K562 (cell line): ENCODE results near the gene SASH3. TPM values are rescaled to one million over a fixed set of nuclear protein-coding genes. Genes with fewer than 3 reads are reported as not detected.

ENCODE experiments used
- ATAC-seq: fragments of 200-7000 bp; cut with Tn5 transposase; 3 replicates; pipeline ENCODE4 v1.9.1; 2020; ENCODE audit warnings: moderate library complexity
- BruUV-seq: library from RNA; stranded (reverse); fragments of 400-500 nt; replicated peaks from 2 replicates; lab custom pipeline; 2021; lab: Mats Ljungman, UMichigan
- CTCF ChIA-PET: fragments of 300-600 bp; formaldehyde crosslinking; extraction: SDS; loops from one replicate; lab custom pipeline; 2021; ENCODE audit warnings: low intra/inter-chr PET ratio; lab: Yijun Ruan, JAX
- POLR2A ChIA-PET: fragments of 300-600, 350-650 bp; sonication (Branson Sonifier 250); formaldehyde crosslinking; extraction: SDS; loops from one replicate; lab custom pipeline; 2021; ENCODE audit warnings: antibody characterized with exemption, inconsistent platforms; lab: Yijun Ruan, JAX
- DNase-seq, 4 experiments: peaks; one replicate each; pipeline versions ENCODE4 v3.0.0 to v3.0.0-alpha.2; 2011 to 2018; ENCODE audit warnings: low spot score in 3 of 4, mixed read lengths in 3 of 4; ENCODE audit errors: extremely low read depth in 1 of 4
- FAIRE-seq: peaks from 2 replicates; lab custom pipeline; 2011; peaks lifted over from hg19 to GRCh38; lab: Jason Lieb, UNC
- H2AFZ ChIP-seq: 2 replicates; pipeline ENCODE4 v1.6.0; 2011; ENCODE audit warnings: low read depth, low read length, control low read depth, inconsistent platforms
- H3K27ac ChIP-seq: fragments of 200-600 bp; 3 replicates; pipeline ENCODE4 v1.8.0; 2011; ENCODE audit warnings: low read depth, mild to moderate bottlenecking, control low read depth, inconsistent platforms, low read length, moderate library complexity, mixed read lengths; ENCODE audit errors: extremely low read depth
- H3K27me3 ChIP-seq, 2 experiments: fragments of 300-600 bp in 1 of 2; 2 replicates in 1 of 2; 3 replicates in 1 of 2; pipeline versions ENCODE4 v1.6.0 to v1.8.0; 2011; ENCODE audit warnings: inconsistent platforms in 2 of 2, low read length in 2 of 2, mild to moderate bottlenecking in 1 of 2, mixed read lengths in 1 of 2, moderate library complexity in 1 of 2; ENCODE audit not compliant: control insufficient read depth in 2 of 2, insufficient read depth in 2 of 2
- H3K36me3 ChIP-seq: fragments of 300-600 bp; 3 replicates; pipeline ENCODE4 v1.8.0; 2011; ENCODE audit warnings: mild to moderate bottlenecking, low read length, inconsistent platforms; ENCODE audit not compliant: control insufficient read depth, insufficient read depth
- H3K4me1 ChIP-seq, 2 experiments: fragments of 200-600 bp in 1 of 2; replicated peaks in 1 of 2; 2 replicates in 1 of 2; 3 replicates in 1 of 2; pipeline versions ENCODE4 v1.5.1 to v1.8.0; 2011; ENCODE audit warnings: inconsistent platforms in 2 of 2, low read length in 2 of 2, mild to moderate bottlenecking in 1 of 2, mixed read lengths in 1 of 2, moderate library complexity in 1 of 2; ENCODE audit not compliant: control insufficient read depth in 2 of 2, insufficient read depth in 2 of 2
- H3K4me2 ChIP-seq: 2 replicates; pipeline ENCODE4 v1.6.1; 2011; ENCODE audit warnings: low read length, control low read depth, inconsistent platforms, mixed read lengths; ENCODE audit not compliant: insufficient read depth
- H3K4me3 ChIP-seq: fragments of 200-600 bp; sonication (generic), shearing (Covaris generic); 2 replicates; pipeline ENCODE4 v1.5.1; 2016; ENCODE audit warnings: control low read depth, inconsistent platforms
- H3K79me2 ChIP-seq: fragments of 200-600 bp; 3 replicates; pipeline ENCODE4 v1.8.0; 2011; ENCODE audit warnings: low read length, inconsistent platforms; ENCODE audit not compliant: control insufficient read depth, insufficient read depth
- H3K9ac ChIP-seq, 2 experiments: 2 replicates each; pipeline versions ENCODE4 v1.6.0 to v1.6.1; 2011; ENCODE audit warnings: low read depth in 2 of 2, low read length in 2 of 2, control low read depth in 1 of 2, inconsistent platforms in 1 of 2, mild to moderate bottlenecking in 1 of 2, mixed read lengths in 1 of 2; ENCODE audit not compliant: insufficient read depth in 1 of 2
- H3K9me1 ChIP-seq: one replicate; pipeline ENCODE4 v1.6.0; 2011; ENCODE audit warnings: inconsistent platforms, mild to moderate bottlenecking, low read length, moderate library complexity; ENCODE audit not compliant: control insufficient read depth, insufficient read depth
- H3K9me3 ChIP-seq: replicated peaks from 2 replicates; pipeline ENCODE4 v1.5.1; 2011; ENCODE audit warnings: low read depth, low read length, inconsistent platforms; ENCODE audit not compliant: control insufficient read depth, insufficient read depth
- H4K20me1 ChIP-seq: replicated peaks from 2 replicates; pipeline ENCODE4 v1.6.1; 2011; ENCODE audit warnings: low read length, inconsistent platforms, mixed read lengths; ENCODE audit not compliant: control insufficient read depth, insufficient read depth
- HDAC2 ChIP-seq: fragments of 450-650 bp; IDR thresholded peaks from 2 replicates; pipeline ENCODE4 v1.6.1; 2016; ENCODE audit warnings: mild to moderate bottlenecking
- KDM1A ChIP-seq, 2 experiments: fragments of 450-650 bp; IDR thresholded peaks; 2 replicates each; pipeline ENCODE4 v1.6.1; 2016; ENCODE audit warnings: mild to moderate bottlenecking in 2 of 2
- MEIS2 ChIP-seq: fragments of 450-650 bp; IDR thresholded peaks from 2 replicates; pipeline ENCODE4 v1.6.1; 2014; ENCODE audit warnings: mild to moderate bottlenecking; ENCODE audit not compliant: partially characterized antibody
- SPI1 ChIP-seq: IDR thresholded peaks from 2 replicates; pipeline ENCODE4 v1.6.1; 2011; ENCODE audit warnings: low read depth, low read length, control low read depth, borderline replicate concordance
- WGBS: fragments of 100-300 bp; shearing (Covaris generic); methylation state at CpG from one replicate; pipeline ENCODE4 v1.1.6; 2016; ENCODE audit warnings: low coverage, mixed read lengths; ENCODE audit not compliant: insufficient coverage; ENCODE audit errors: missing lambda C conversion rate; 5-methylcytosine and 5-hydroxymethylcytosine counted together
- in situ Hi-C: fragments of 300-500 bp; cut with MboI; formaldehyde crosslinking; loops from 4 replicates; pipeline ENCODE4 v1.15.0; 2018; ENCODE audit warnings: inconsistent platforms, mixed read lengths
- intact Hi-C: fragments of 100-400 bp; cut with micrococcal nuclease; formaldehyde crosslinking; loops from 2 replicates; pipeline ENCODE4 v1.14.2; 2022
- polyA plus RNA-seq, 8 experiments: library from polyadenylated mRNA; depleted of rRNA in 4 of 8; stranded (reverse) in 5 of 8; unstranded in 3 of 8; fragments of >200 nt; fragmentation: Nextera tagmentation in 2 of 8; fragmentation: Illumina TruSeq in 1 of 8; extraction: Ambion mirVana in 2 of 8; extraction: Trizol in 1 of 8; gene quantifications; 2 replicates each; pipeline versions ENCODE4 v1.2.1 to v1.2.3, GENCODE V29; 2011 to 2014; ENCODE audit warnings: inconsistent platforms in 1 of 8, missing spikeins in 1 of 8
- total RNA-seq, 7 experiments: library from RNA; depleted of rRNA in 6 of 7; stranded (reverse); fragments of >200 nt in 6 of 7; fragmentation: Illumina TruSeq in 2 of 7; extraction: Trizol in 2 of 7; gene quantifications; 2 replicates each; pipeline versions ENCODE4 v1.2.1 to v1.2.3, GENCODE V29; 2011 to 2021; ENCODE audit warnings: low replicate concordance in 1 of 7
- TF ChIP-seq, protein P1 (sequence below): IDR thresholded peaks from 2 replicates; pipeline ENCODE4 v1.6.1; 2014; ENCODE audit warnings: antibody characterized with exemption
- TF ChIP-seq, protein P2 (sequence below): sonication (generic); formaldehyde crosslinking; IDR thresholded peaks from 2 replicates; pipeline ENCODE4 v1.8.1; 2022; ENCODE audit warnings: missing genetic modification reagents

SASH3 gene
- total and polyA plus RNA-seq, 9 of the 15 experiments (the other 6 are each of a cell fraction or from before 2014, with no cell fraction given) = 0.03 to 0.72 (median 0.08) TPM

DNA sequence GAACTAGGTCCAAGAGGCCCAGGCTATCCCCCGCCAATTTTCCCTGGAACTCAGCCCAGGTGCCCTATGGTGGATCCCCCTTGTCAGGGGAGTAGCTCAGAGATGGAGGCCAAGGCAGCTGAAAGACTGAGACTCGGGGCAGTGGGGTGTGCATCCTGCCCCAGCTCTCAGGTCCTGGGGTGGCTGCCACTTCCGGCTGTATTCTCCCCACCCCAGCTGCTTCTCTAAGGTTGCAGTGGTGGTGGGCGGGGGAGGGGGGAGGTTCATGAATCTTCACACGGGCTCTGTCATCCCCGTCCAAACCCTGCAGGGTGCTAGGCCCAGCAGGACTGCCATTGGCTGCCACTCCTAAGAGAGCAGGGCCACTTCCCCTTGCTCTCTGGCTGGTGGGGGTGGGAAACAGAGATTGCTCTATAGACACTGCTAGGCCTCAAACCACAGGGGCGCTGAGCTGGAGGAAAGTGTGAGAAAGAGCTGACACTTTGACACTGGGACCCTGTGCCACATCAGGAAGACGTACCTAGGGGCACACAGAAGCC lies 1.5 kb downstream of the SASH3 start:
- intact Hi-C loops (no loop called here), in situ Hi-C loops (no loop called here)
- no peak for DNase-seq
- no peak for TF ChIP-seq MEIS2
- TF ChIP-seq KDM1A (IDR thresholded peaks at IDR 0.05) = no peak
- 0 out of 2 replicates have a peak, but pooled peaks have one; percentile 39 for TF ChIP-seq SPI1
- TF ChIP-seq, protein P1, sequence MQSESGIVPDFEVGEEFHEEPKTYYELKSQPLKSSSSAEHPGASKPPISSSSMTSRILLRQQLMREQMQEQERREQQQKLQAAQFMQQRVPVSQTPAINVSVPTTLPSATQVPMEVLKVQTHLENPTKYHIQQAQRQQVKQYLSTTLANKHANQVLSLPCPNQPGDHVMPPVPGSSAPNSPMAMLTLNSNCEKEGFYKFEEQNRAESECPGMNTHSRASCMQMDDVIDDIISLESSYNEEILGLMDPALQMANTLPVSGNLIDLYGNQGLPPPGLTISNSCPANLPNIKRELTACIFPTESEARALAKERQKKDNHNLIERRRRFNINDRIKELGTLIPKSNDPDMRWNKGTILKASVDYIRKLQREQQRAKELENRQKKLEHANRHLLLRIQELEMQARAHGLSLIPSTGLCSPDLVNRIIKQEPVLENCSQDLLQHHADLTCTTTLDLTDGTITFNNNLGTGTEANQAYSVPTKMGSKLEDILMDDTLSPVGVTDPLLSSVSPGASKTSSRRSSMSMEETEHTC = no peak
- TF ChIP-seq HDAC2 = no peak
- TF ChIP-seq, protein P2, sequence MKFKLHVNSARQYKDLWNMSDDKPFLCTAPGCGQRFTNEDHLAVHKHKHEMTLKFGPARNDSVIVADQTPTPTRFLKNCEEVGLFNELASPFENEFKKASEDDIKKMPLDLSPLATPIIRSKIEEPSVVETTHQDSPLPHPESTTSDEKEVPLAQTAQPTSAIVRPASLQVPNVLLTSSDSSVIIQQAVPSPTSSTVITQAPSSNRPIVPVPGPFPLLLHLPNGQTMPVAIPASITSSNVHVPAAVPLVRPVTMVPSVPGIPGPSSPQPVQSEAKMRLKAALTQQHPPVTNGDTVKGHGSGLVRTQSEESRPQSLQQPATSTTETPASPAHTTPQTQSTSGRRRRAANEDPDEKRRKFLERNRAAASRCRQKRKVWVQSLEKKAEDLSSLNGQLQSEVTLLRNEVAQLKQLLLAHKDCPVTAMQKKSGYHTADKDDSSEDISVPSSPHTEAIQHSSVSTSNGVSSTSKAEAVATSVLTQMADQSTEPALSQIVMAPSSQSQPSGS (CRISPR knock-in tag) = no peak
- no peaks in the 10 kb centered on the region for H3K9me1 ChIP-seq
- H3K4me2 ChIP-seq = no peak overlapping the region
- POLR2A ChIA-PET = interaction anchor here (0.6 to 1.1 kb wide), 2 partner anchors 14 to 232 kb away, joined by 3 to 4 read pairs; no protein-coding TSS in a partner anchor
- H2AFZ ChIP-seq = no peak overlapping the region
- H3K4me3 ChIP-seq = no peak overlapping the region
- H3K27ac ChIP-seq = no peak overlapping the region
- BruUV-seq = no TSS peak
- no peak for FAIRE-seq
- H3K79me2 ChIP-seq = no peaks in the 10 kb centered on the region
- no peak for ATAC-seq
- H3K9ac ChIP-seq = no peak overlapping the region
- H3K27me3 ChIP-seq = no peaks in the 10 kb centered on the region
- H3K9me3 ChIP-seq = no peaks in the 10 kb centered on the region
- 17% methylated on average over 2 of the region's 8 CpGs for WGBS
- CTCF ChIA-PET = no interaction called here
- H4K20me1 ChIP-seq = no peaks in the 10 kb centered on the region
- H3K4me1 ChIP-seq = peaks cover 9 to 23% of the 10 kb centered on the region in 2 experiments
- H3K36me3 ChIP-seq = no peaks in the 10 kb centered on the region
